Aorta (tissue), 5 donors: ENCODE results near the gene ANKMY1. TPM values are rescaled to one million over a fixed set of nuclear protein-coding genes. Genes with fewer than 3 reads are reported as not detected.
A peak's percentile ranks its signal among the peaks of the same experiment; 100 is the strongest.
"Not testable (repeated sequence)": the region's sequence is repeated elsewhere in the genome, so short reads cannot be mapped to it uniquely, and the experiment has no call there.

Experiments
- ATAC-seq: fragments of 200-7000 bp; cut with Tn5 transposase; one replicate; pipeline ENCODE4 v1.9.1; 2022; ENCODE audit warnings: moderate library complexity; ENCODE audit not compliant: low FRiP score
- DNase-seq, 2 donors: peaks; one replicate each; pipeline ENCODE4 v3.0.0-alpha.2; 2020
- H3K27ac ChIP-seq, 2 donors: one replicate each; pipeline ENCODE4 v1.5.1; 2013; ENCODE audit warnings: low read length in 2 of 2, mild to moderate bottlenecking in 2 of 2, moderate library complexity in 2 of 2, control low read depth in 1 of 2, inconsistent platforms in 1 of 2, low read depth in 1 of 2
- H3K27me3 ChIP-seq, 2 donors: one replicate each; pipeline ENCODE4 v1.6.1; 2013; ENCODE audit warnings: control low read depth in 1 of 2, low read length in 1 of 2, mild to moderate bottlenecking in 1 of 2, moderate library complexity in 1 of 2; ENCODE audit not compliant: insufficient read depth in 2 of 2, control insufficient read depth in 1 of 2
- H3K36me3 ChIP-seq, 2 donors: one replicate each; pipeline ENCODE4 v1.6.1; 2013; ENCODE audit warnings: control low read depth in 1 of 2, low read length in 1 of 2, mild to moderate bottlenecking in 1 of 2; ENCODE audit not compliant: insufficient read depth in 2 of 2, control insufficient read depth in 1 of 2
- H3K4me1 ChIP-seq, 2 donors: one replicate each; pipeline ENCODE4 v1.6.1; 2013; ENCODE audit warnings: low read length in 2 of 2, control low read depth in 1 of 2, mild to moderate bottlenecking in 1 of 2, moderate library complexity in 1 of 2; ENCODE audit not compliant: insufficient read depth in 2 of 2, control insufficient read depth in 1 of 2
- H3K4me3 ChIP-seq, 2 donors: one replicate each; pipeline ENCODE4 v1.5.1; 2013; ENCODE audit warnings: low read length in 2 of 2, control low read depth in 1 of 2, mild to moderate bottlenecking in 1 of 2
- H3K9me3 ChIP-seq: one replicate; pipeline ENCODE4 v1.6.1; 2013; ENCODE audit warnings: mild to moderate bottlenecking, low read length; ENCODE audit not compliant: control insufficient read depth
- WGBS, 2 donors: extraction: QIAGEN DNeasy Blood & Tissue Kit; methylation state at CpG; one replicate each; pipeline ENCODE4 v1.1.7; 2013; 5-methylcytosine and 5-hydroxymethylcytosine counted together
- intact Hi-C, 2 donors: fragments of 100-400 bp; cut with DNase I; formaldehyde crosslinking; loops; one replicate each; pipeline versions ENCODE4 v1.14.2 to v1.15.0; 2022
- polyA plus RNA-seq, 2 donors: library from polyadenylated mRNA; stranded (reverse); fragments of 200-250 nt; gene quantifications; one replicate each; pipeline ENCODE4 v1.2.3, GENCODE V29; 2013
- total RNA-seq, 2 donors: library from RNA; stranded (reverse); fragmentation: NEBNext Ultra II Directional; extraction: Animal tissue kit (Norgen Biotek cat#: 25700); gene quantifications; one replicate each; pipeline ENCODE4 v1.2.1, GENCODE V29; 2021
- donor health status: healthy with polysubstance abuse.
- donor health status: Bipolar disorder and iron deficiency.
- donor health status: DM: no; HTN: no; CAD: no.
- donor health status: DM: no; HTN: no; CAD: no.
- donor health status: DM: yes; HTN: yes; CAD: no.

The ANKMY1 gene
- total and polyA plus RNA-seq, 4 donors, result 6.2 to 22.0 (median 8.5) TPM

GRCh38 chr2:240524963-240525718 is 32.6 kb downstream of the ANKMY1 start:
- Histone ChIP-seq H3K36me3 (peaks cover 0 to 5% of the 10 kb centered on the region in 2 donors), H3K9me3 (no peaks in the 10 kb centered on the region), H3K27me3 (no peaks in the 10 kb centered on the region), H3K4me1 (no peaks in the 10 kb centered on the region), H3K27ac (no peak overlapping the region), H3K4me3 (no peak overlapping the region)
- peak in 1 of 2 donors; percentile 30 for DNase-seq
- intact Hi-C loops, result no loop called here
- WGBS, 2 donors, result 90 to 93% methylated on average over 8 of the region's 8 CpGs
- no peak for ATAC-seq

GRCh38 chr2:240523451-240524281 is 34.1 kb downstream of the ANKMY1 start:
- 96 to 97% methylated on average over 32 of the region's 32 CpGs for WGBS, 2 donors
- Histone ChIP-seq H3K27me3 (no peaks in the 10 kb centered on the region), H3K36me3 (peaks cover 0 to 5% of the 10 kb centered on the region in 2 donors), H3K9me3 (no peaks in the 10 kb centered on the region), H3K4me1 (no peaks in the 10 kb centered on the region), H3K27ac (no peak overlapping the region), H3K4me3 (no peak overlapping the region)
- intact Hi-C loops, result no loop called here
- ATAC-seq (no peak), DNase-seq (peak in 1 of 2 donors; percentile 56)

GRCh38 chr2:240522406-240522805 is 35.4 kb downstream of the ANKMY1 start:
- intact Hi-C loops, result no loop called here
- ATAC-seq (no peak), DNase-seq (peak in 1 of 2 donors; percentile 55)
- Histone ChIP-seq H3K4me3 (no peak overlapping the region), H3K4me1 (no peaks in the 10 kb centered on the region), H3K27me3 (no peaks in the 10 kb centered on the region), H3K27ac (no peak overlapping the region), H3K9me3 (no peaks in the 10 kb centered on the region), H3K36me3 (peaks cover 0 to 5% of the 10 kb centered on the region in 2 donors)
- 92 to 93% methylated on average over 12 of the region's 12 CpGs for WGBS, 2 donors

- H3K27ac ChIP-seq, ATAC-seq, H3K4me1 ChIP-seq, H3K9me3 ChIP-seq, DNase-seq, H3K4me3 ChIP-seq, H3K27me3 ChIP-seq, intact Hi-C loops, H3K36me3 ChIP-seq: not testable (repeated sequence)
- WGBS, 2 donors, result 93 to 96% methylated on average over 5 of the region's 5 CpGs
Observed at GRCh38 chr2:240521885-240522284, 35.9 kb downstream of the ANKMY1 start.

GRCh38 chr2:240520974-240521350 is 36.8 kb downstream of the ANKMY1 start:
- WGBS, 2 donors, result 96% methylated on average over 12 of the region's 12 CpGs
- Histone ChIP-seq H3K36me3 (peaks cover 0 to 5% of the 10 kb centered on the region in 2 donors), H3K4me3 (no peak overlapping the region), H3K27ac (no peak overlapping the region), H3K27me3 (no peaks in the 10 kb centered on the region), H3K4me1 (no peaks in the 10 kb centered on the region), H3K9me3 (no peaks in the 10 kb centered on the region)
- ATAC-seq (no peak), DNase-seq (peak in 1 of 2 donors; percentile 66)
- intact Hi-C loops, result no loop called here

- H3K27ac ChIP-seq, result no peak overlapping the region
- 19 to 22% methylated on average over 50 to 52 of the region's 52 CpGs for WGBS, 2 donors
- intact Hi-C loops, result no loop called here
- no peak for ATAC-seq
- H3K4me1 ChIP-seq, result no peaks in the 10 kb centered on the region
- peak in 1 of 2 donors; percentile 66 for DNase-seq
- no peak overlapping the region for H3K4me3 ChIP-seq
- no peaks in the 10 kb centered on the region for H3K9me3 ChIP-seq
- no peaks in the 10 kb centered on the region for H3K27me3 ChIP-seq
- H3K36me3 ChIP-seq, result peaks cover 0 to 5% of the 10 kb centered on the region in 2 donors
Observed at GRCh38 chr2:240520130-240520973, 37.4 kb downstream of the ANKMY1 start.

GRCh38 chr2:240519396-240520129 is 38.2 kb downstream of the ANKMY1 start:
- WGBS, 2 donors, result 15 to 20% methylated on average over 25 of the region's 25 CpGs
- H3K27me3 ChIP-seq, result no peaks in the 10 kb centered on the region
- peaks cover 0 to 5% of the 10 kb centered on the region in 2 donors for H3K36me3 ChIP-seq
- no peak overlapping the region for H3K27ac ChIP-seq
- DNase-seq (peak in 1 of 2 donors; percentile 69), ATAC-seq (peak; percentile 26)
- no peaks in the 10 kb centered on the region for H3K4me1 ChIP-seq
- H3K4me3 ChIP-seq, result no peak overlapping the region
- intact Hi-C loops, result loop anchor here (10.0 kb wide), 1 partner anchor 185 kb away; no protein-coding TSS in a partner anchor
- no peaks in the 10 kb centered on the region for H3K9me3 ChIP-seq

GRCh38 chr2:240518981-240519380 is 38.8 kb downstream of the ANKMY1 start:
- H3K4me3 ChIP-seq, result no peak overlapping the region
- H3K9me3 ChIP-seq, result no peaks in the 10 kb centered on the region
- H3K4me1 ChIP-seq, result no peaks in the 10 kb centered on the region
- DNase-seq (peak in 1 of 2 donors; percentile 34), ATAC-seq (no peak)
- intact Hi-C loops, result loop anchor here (10.0 kb wide), 1 partner anchor 186 kb away; no protein-coding TSS in a partner anchor
- H3K36me3 ChIP-seq, result peaks cover 0 to 4% of the 10 kb centered on the region in 2 donors
- WGBS, 2 donors, result 93% methylated on average over 5 of the region's 5 CpGs
- H3K27me3 ChIP-seq, result no peaks in the 10 kb centered on the region
- no peak overlapping the region for H3K27ac ChIP-seq
